Uterus (tissue), 4 donors: Measurements from ENCODE around the gene CCDC85B. TPM values are rescaled to one million over a fixed set of nuclear protein-coding genes. Genes with fewer than 3 reads are reported as not detected.

ENCODE experiments used
- DNase-seq, 2 donors: peaks; one replicate each; pipeline ENCODE4 v3.0.0-alpha.2; 2019 to 2020
- H3K27ac ChIP-seq, 2 donors: fragments of 200-600 bp; sonication (generic); 1 replicate in 1 of 2; 2 replicates in 1 of 2; pipeline ENCODE4 v1.5.1; 2016 to 2018
- H3K27me3 ChIP-seq, 2 donors: fragments of 200-600 bp; sonication (generic); one replicate each; pipeline ENCODE4 v1.5.1; 2018 to 2019; ENCODE audit warnings: control low read depth in 1 of 2
- H3K36me3 ChIP-seq, 2 donors: fragments of 200-600 bp; sonication (generic); one replicate each; pipeline ENCODE4 v1.5.1; 2019; ENCODE audit warnings: control low read depth in 1 of 2
- H3K4me1 ChIP-seq, 2 donors: fragments of 200-600 bp; sonication (generic); one replicate each; pipeline ENCODE4 v1.5.1; 2018 to 2019; ENCODE audit warnings: control low read depth in 1 of 2
- H3K4me3 ChIP-seq, 2 donors: fragments of 200-600 bp; sonication (generic); 1 replicate in 1 of 2; 2 replicates in 1 of 2; pipeline ENCODE4 v1.5.1; 2018 to 2019; ENCODE audit warnings: mild to moderate bottlenecking in 1 of 2
- H3K9me3 ChIP-seq, 2 donors: fragments of 200-600 bp; sonication (generic); one replicate each; pipeline ENCODE4 v1.5.1; 2019; ENCODE audit warnings: control low read depth in 1 of 2
- POLR2A ChIP-seq, 2 donors: fragments of 450-650 bp; IDR thresholded peaks; one replicate each; pipeline ENCODE4 v1.6.1; 2016; ENCODE audit warnings: antibody characterized with exemption in 2 of 2, mild to moderate bottlenecking in 1 of 2, moderate library complexity in 1 of 2
- intact Hi-C: fragments of 100-400 bp; cut with DNase I; formaldehyde crosslinking; loops from one replicate; pipeline ENCODE4 v1.15.1; 2023; ENCODE audit warnings: low total_unique reads
- total RNA-seq, 4 donors: library from RNA; depleted of rRNA in 3 of 4; stranded (reverse); fragments of >200 nt in 3 of 4; gene quantifications; one replicate each; pipeline versions ENCODE4 v1.1.0 to v1.2.4, GENCODE V29; 2014 to 2023
- TF ChIP-seq, protein P1 (sequence below), 4 experiments: fragments of 200-600 bp in 2 of 4; fragments of 450-650 bp in 2 of 4; sonication (generic) in 2 of 4; IDR thresholded peaks; one replicate each; pipeline ENCODE4 v1.5.1; 2016 to 2019; ENCODE audit warnings: antibody characterized with exemption in 4 of 4, mild to moderate bottlenecking in 2 of 4, moderate library complexity in 1 of 4
- donor health status: DM: yes; HTN: yes; CAD: no.

CCDC85B gene
- total RNA-seq, 4 donors from 2014 or later: 22.3 to 141 (median 54.5) TPM

DNA sequence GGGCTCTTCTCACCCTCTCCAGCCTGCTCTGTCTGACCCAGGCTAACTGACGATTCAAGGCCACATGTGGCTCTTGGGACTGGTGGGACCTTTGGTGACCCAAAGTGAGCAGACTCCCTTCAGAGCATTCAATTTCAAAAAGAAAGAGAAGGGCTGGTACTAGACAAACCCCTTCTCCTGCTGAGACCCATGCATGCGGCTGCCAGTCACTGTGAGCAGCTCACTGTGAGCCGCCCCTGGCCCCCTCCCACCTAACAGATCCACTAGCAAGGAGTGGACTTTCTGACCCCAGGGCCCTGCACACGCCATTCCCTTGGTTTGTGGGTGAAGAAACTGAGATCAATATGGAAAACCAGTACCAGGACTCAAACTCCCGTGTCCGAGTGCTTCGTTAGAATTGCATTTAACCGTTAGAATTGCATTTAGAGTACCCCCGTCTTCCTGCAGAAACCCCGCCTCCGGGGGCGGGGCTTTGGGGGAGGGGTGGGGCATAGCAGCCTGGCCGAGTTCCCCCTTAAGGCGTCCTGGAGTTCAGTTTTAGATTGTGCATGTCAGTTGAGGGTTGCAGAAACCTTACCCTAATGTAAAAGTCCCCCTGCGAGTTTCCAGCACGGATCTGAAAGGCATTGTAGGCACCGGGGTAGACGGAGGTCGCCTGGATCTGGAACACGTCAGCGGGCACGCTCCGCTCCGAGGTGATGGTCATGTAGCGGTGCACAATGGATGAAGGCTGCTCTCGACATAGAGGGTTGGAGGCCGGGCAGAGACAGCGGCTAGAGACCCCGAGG, 23.0 kb upstream of the CCDC85B start:
- peaks cover 0 to 8% of the 10 kb centered on the region in 2 donors for H3K4me1 ChIP-seq

DNA sequence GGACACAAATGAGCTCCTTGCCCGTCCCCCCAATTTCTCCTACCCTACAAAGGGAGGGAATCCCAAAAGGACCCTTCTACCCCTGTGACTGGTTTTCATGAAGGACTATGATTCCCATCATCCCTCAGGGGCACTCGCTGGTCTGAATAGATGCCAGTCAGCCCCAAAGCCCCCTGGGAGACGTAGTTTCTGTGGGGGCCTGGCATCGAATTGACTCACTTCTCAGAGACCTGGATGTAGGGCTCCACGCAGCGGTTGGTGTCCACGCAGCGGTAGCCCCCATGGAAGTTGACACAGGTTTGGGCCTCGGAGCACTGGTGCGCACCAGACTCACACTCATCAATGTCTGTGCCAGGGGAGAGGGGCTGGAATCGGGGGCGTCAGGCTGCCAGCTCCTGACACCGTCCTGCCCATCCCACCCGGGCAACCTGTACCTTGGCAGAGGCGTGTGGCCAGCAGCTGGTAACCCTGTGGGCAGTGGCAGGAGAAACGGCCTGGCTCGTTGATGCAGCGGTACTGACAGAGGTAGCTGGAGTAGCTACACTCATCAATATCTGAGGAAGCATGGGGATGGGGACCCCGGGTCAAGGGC, 22.3 kb upstream of the CCDC85B start:
- Histone ChIP-seq H3K4me3 (no peak overlapping the region), H3K9me3 (no peaks in the 10 kb centered on the region), H3K27me3 (no peaks in the 10 kb centered on the region), H3K27ac (no peak overlapping the region), H3K4me1 (peaks cover 0 to 8% of the 10 kb centered on the region in 2 donors), H3K36me3 (no peaks in the 10 kb centered on the region)
- intact Hi-C loops: no loop called here
- DNase-seq: peak in 1 of 2 donors; percentile 42
- TF ChIP-seq POLR2A (IDR thresholded peaks at IDR 0.05): no peak
- TF ChIP-seq, protein P1, sequence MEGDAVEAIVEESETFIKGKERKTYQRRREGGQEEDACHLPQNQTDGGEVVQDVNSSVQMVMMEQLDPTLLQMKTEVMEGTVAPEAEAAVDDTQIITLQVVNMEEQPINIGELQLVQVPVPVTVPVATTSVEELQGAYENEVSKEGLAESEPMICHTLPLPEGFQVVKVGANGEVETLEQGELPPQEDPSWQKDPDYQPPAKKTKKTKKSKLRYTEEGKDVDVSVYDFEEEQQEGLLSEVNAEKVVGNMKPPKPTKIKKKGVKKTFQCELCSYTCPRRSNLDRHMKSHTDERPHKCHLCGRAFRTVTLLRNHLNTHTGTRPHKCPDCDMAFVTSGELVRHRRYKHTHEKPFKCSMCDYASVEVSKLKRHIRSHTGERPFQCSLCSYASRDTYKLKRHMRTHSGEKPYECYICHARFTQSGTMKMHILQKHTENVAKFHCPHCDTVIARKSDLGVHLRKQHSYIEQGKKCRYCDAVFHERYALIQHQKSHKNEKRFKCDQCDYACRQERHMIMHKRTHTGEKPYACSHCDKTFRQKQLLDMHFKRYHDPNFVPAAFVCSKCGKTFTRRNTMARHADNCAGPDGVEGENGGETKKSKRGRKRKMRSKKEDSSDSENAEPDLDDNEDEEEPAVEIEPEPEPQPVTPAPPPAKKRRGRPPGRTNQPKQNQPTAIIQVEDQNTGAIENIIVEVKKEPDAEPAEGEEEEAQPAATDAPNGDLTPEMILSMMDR (IDR thresholded peaks at IDR 0.05): no peak

More for the DNA sequence above, 23.0 kb upstream of the CCDC85B start:
- intact Hi-C loops: no loop called here
- no peak overlapping the region for H3K27ac ChIP-seq
- no peaks in the 10 kb centered on the region for H3K9me3 ChIP-seq
- no peak overlapping the region for H3K4me3 ChIP-seq
- no peak for TF ChIP-seq POLR2A (IDR thresholded peaks at IDR 0.05)
- TF ChIP-seq, protein P1 (IDR thresholded peaks at IDR 0.05): no peak
- H3K36me3 ChIP-seq: no peaks in the 10 kb centered on the region
- DNase-seq: peak in 1 of 2 donors; percentile 40
- no peaks in the 10 kb centered on the region for H3K27me3 ChIP-seq

DNA sequence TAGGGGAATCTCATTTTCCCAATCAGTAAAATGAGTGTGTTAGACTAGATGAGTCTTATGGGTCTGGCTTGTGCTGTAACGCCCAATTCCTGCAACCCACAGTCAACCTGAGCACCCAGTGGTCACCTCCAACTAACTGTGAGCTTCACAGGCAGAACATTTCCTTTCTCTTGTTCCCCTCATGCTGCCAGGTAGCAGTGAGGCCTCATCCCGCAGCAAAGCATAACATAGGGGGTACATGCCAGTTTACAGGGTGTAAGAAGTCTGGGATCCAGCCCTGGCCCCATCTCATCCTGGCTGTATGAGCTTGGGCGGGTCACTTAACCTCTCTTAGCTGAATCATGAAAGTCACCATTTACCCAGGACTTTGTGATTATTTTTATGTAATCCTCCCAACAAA, 21.6 kb upstream of the CCDC85B start:
- TF ChIP-seq, protein P1 (IDR thresholded peaks at IDR 0.05): no peak
- no peak for TF ChIP-seq POLR2A (IDR thresholded peaks at IDR 0.05)
- no peak for DNase-seq
- Histone ChIP-seq H3K4me3 (no peak overlapping the region), H3K36me3 (no peaks in the 10 kb centered on the region), H3K27ac (no peak overlapping the region), H3K4me1 (peaks cover 0 to 8% of the 10 kb centered on the region in 2 donors), H3K9me3 (no peaks in the 10 kb centered on the region), H3K27me3 (no peaks in the 10 kb centered on the region)
- intact Hi-C loops: no loop called here

DNA sequence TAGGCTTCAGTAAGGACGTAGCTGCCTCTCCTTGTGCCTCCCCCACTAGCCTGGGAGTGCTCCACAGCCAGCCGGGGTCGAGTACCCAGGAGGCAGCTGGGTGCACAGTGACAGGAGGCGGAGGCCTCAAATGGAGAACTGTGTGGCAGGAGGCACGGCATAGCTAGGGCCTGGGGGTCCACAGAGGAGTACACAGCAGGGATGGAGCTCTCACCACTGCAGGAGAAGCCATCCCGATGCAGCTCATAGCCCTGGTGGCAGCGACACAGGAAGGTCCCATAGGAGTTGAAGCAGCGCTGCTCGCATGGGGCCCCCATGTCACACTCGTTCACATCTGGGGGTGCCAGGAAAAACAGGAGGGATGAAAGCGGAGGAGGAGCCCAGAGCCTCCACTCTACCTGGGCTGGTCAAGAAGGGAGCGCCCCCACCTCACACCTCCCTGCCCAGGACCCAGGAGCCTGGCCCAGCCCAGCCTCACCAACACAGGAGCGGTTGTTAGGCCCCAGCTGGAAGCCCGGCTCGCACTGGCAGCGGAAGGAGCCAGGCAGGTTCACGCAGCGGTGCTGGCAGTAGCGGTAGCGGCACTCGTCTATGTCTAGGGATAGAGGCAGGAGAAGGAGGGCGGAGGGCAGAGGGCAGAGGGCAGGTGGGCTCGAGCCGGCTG, 20.7 kb upstream of the CCDC85B start:
- no peaks in the 10 kb centered on the region for H3K36me3 ChIP-seq
- TF ChIP-seq, protein P1 (IDR thresholded peaks at IDR 0.05): no peak
- no peak for TF ChIP-seq POLR2A (IDR thresholded peaks at IDR 0.05)
- no peaks in the 10 kb centered on the region for H3K9me3 ChIP-seq
- no peak overlapping the region for H3K4me3 ChIP-seq
- no peak for DNase-seq
- H3K27ac ChIP-seq: peak overlapping the region in 1 of 2 donors; percentile 5
- peaks cover 0 to 8% of the 10 kb centered on the region in 2 donors for H3K4me1 ChIP-seq
- H3K27me3 ChIP-seq: no peaks in the 10 kb centered on the region
- intact Hi-C loops: no loop called here

DNA sequence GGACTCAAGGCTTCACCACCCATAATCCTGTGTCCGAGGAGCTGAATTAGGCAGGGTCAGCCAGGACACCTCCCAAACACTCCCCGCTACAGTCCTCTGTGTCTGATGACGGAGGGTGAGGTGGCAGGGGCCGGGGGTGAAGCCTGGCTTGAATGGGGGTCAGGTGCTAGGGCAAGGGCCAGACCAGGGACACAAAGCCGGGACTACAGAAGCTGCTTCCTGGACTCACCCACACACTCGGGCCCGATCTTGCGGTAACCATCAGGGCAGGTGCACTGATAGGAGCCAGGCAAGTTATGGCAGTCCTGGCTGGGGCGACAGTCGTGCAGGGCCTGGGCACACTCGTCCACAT, 20.2 kb upstream of the CCDC85B start:
- no peak overlapping the region for H3K27ac ChIP-seq
- no peaks in the 10 kb centered on the region for H3K9me3 ChIP-seq
- intact Hi-C loops: no loop called here
- no peak overlapping the region for H3K4me3 ChIP-seq
- DNase-seq: no peak
- no peaks in the 10 kb centered on the region for H3K36me3 ChIP-seq
- H3K4me1 ChIP-seq: peaks cover 0 to 8% of the 10 kb centered on the region in 2 donors
- no peaks in the 10 kb centered on the region for H3K27me3 ChIP-seq
- TF ChIP-seq, protein P1 (IDR thresholded peaks at IDR 0.05): no peak
- no peak for TF ChIP-seq POLR2A (IDR thresholded peaks at IDR 0.05)
